ENCODE data around the gene SYK.

- TF ChIP-seq ZNF121 (CRISPR knock-in tag; IDR thresholded peaks at IDR 0.05) (no peak), ZNF317 (CRISPR knock-in tag; IDR thresholded peaks at IDR 0.05) (no peak), TCF12 (IDR thresholded peaks at IDR 0.05) (no peak), TCF12 (CRISPR knock-in tag; IDR thresholded peaks at IDR 0.05) (no peak)
Observed at GRCh38 chr9:90888941-90889340, 87.3 kb downstream of the SYK start.
